Brain microvascular endothelial cell (primary cell): ENCODE results near the gene ANAPC10.

Source experiments
- DNase-seq: peaks from one replicate; pipeline ENCODE4 v3.0.0-alpha.2; 2020
- H3K27ac ChIP-seq: fragments of 250-450 bp; sonication (Bioruptor Pico); 2 replicates; pipeline ENCODE4 v1.5.1; 2020; ENCODE audit warnings: mild to moderate bottlenecking, moderate library complexity
- H3K27me3 ChIP-seq: fragments of 250-450 bp; sonication (Bioruptor Pico); replicated peaks from 2 replicates; pipeline ENCODE4 v1.5.1; 2020; ENCODE audit warnings: mild to moderate bottlenecking
- H3K36me3 ChIP-seq: fragments of 250-450 bp; sonication (Bioruptor Pico); replicated peaks from 2 replicates; pipeline ENCODE4 v1.5.1; 2020; ENCODE audit warnings: mild to moderate bottlenecking
- H3K4me3 ChIP-seq: 2 replicates; pipeline ENCODE4 v1.5.1; 2011; ENCODE audit warnings: low read depth, mild to moderate bottlenecking, control low read depth, low read length, moderate library complexity
- in situ Hi-C: cut with HindIII; loops from 2 replicates; pipeline ENCODE4 v1.10.0; 2017; ENCODE audit warnings: low sequenced_read_pairs, low pct_ligation_motif_present
- TF ChIP-seq, protein P1 (sequence below): IDR thresholded peaks from 2 replicates; pipeline ENCODE4 v1.5.1; 2011; ENCODE audit warnings: low read depth, mild to moderate bottlenecking, moderate library complexity, low read length, control low read depth, inconsistent platforms; ENCODE audit errors: missing control alignments

Gene ANAPC10

DNA sequence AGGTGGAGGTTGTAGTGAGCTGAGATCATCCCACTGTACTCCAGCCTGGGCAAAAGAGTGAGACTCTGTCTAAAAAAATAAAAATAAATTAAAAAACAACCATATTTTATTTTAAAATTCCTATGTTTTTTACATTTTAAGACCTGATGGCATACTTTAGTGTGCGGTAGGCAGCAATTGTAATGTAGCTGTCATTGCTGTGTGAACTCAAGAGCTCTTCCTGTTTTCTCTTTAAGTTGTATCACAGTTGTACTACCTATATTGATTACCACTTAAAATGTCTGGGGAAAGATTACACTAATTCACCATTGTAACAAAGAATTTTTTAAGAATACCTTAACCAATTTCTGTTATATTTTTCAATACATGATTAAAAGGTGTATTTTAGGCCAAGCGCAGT is 27.4 kb upstream of the ANAPC10 start:
- H3K36me3 ChIP-seq = peaks cover 41% of the 10 kb centered on the region
- no peak for DNase-seq
- H3K27me3 ChIP-seq = no peaks in the 10 kb centered on the region
- in situ Hi-C loops = no loop called here
- TF ChIP-seq, protein P1, sequence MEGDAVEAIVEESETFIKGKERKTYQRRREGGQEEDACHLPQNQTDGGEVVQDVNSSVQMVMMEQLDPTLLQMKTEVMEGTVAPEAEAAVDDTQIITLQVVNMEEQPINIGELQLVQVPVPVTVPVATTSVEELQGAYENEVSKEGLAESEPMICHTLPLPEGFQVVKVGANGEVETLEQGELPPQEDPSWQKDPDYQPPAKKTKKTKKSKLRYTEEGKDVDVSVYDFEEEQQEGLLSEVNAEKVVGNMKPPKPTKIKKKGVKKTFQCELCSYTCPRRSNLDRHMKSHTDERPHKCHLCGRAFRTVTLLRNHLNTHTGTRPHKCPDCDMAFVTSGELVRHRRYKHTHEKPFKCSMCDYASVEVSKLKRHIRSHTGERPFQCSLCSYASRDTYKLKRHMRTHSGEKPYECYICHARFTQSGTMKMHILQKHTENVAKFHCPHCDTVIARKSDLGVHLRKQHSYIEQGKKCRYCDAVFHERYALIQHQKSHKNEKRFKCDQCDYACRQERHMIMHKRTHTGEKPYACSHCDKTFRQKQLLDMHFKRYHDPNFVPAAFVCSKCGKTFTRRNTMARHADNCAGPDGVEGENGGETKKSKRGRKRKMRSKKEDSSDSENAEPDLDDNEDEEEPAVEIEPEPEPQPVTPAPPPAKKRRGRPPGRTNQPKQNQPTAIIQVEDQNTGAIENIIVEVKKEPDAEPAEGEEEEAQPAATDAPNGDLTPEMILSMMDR = no peak
- no peak overlapping the region for H3K4me3 ChIP-seq
- H3K27ac ChIP-seq = no peak overlapping the region

DNA sequence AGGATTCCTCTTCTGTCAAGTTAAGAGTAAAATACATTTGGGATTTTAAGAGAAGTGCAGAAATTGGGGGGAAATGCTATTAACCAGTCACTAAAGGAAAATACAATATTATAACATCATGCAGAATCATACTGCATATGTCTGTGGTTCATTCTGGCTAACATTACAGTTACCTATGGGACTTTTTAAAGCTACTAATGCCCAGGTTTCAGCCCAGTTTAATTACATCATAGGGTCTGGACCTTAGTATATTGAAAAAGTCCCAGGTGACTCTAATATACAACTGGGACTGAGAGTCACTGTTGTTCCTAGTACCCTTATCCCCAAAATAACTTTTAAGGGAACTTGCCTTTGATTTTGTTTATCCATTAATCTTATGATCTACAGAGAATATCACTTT is 10.1 kb upstream of the ANAPC10 start:
- in situ Hi-C loops = no loop called here
- TF ChIP-seq, protein P1 = no peak
- DNase-seq = no peak
- H3K27ac ChIP-seq = no peak overlapping the region
- no peak overlapping the region for H3K4me3 ChIP-seq
- H3K36me3 ChIP-seq = peaks cover 57% of the 10 kb centered on the region
- no peaks in the 10 kb centered on the region for H3K27me3 ChIP-seq

DNA sequence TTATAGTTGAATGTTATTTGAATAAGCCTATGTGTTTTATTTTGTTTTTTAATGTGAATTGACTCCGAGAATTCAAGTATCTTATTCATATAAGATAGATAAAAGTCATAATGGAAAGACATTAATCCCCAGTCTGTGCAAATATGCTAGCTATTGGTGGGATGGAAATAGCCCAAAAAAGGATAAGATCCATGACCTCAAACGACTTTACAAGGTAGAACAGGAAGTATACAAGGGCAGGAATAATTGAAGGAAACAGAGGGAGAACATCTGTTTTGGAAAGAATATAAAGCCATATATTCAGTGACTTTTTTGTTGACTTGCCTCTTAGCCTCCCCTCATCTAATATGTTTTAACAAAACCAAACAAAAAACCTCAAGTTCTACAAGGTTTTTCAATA is 9.1 kb upstream of the ANAPC10 start:
- Histone ChIP-seq H3K27ac (no peak overlapping the region), H3K36me3 (peaks cover 47% of the 10 kb centered on the region), H3K27me3 (no peaks in the 10 kb centered on the region), H3K4me3 (no peak overlapping the region)
- TF ChIP-seq, protein P1 = no peak
- in situ Hi-C loops = no loop called here
- DNase-seq = no peak

DNA sequence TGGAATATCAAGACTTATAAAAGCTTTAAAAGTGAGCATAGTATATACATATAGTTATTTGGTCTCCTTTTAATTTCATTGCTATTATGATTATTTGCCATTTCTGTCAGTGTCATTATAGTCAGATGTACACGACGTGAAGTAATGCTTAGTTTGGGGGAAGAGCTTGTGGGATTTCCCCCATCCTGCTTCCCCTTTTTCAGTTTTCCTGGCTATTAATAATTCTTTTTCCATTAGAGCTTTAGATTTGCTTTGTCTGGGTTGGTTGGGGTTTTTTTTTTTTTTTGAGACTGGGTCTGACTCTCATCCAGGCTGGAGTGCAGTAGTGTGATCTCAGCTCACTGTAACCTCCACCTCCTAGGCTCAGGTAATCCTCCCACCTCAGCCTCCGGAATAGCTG is 5.5 kb upstream of the ANAPC10 start:
- H3K27me3 ChIP-seq = no peaks in the 10 kb centered on the region

DNA sequence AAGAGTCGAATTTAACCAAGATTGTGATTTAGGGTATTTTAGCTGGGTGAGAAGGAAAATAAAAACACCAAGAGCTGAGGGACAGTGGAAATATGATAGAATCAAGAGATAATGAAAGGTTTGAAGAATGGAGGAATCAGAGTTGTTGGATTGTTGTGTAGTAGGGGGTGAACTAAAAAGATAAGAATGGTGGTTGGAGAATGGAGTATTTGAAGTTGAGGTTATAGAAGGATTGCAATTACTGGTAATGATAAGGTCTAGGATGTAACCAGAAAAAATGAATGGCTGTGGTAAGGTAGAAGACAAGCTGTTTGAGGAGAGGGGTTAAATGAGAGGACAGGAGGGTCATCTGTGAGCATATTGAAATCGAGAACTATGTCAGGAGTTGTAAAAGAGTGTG is 4.6 kb upstream of the ANAPC10 start:
- TF ChIP-seq, protein P1 = no peak
- no peak for DNase-seq
- in situ Hi-C loops = no loop called here
- Histone ChIP-seq H3K27me3 (no peaks in the 10 kb centered on the region), H3K27ac (no peak overlapping the region), H3K4me3 (no peak overlapping the region), H3K36me3 (peaks cover 22% of the 10 kb centered on the region)

More for the DNA sequence above, 5.5 kb upstream of the ANAPC10 start:
- TF ChIP-seq, protein P1 = no peak
- no peak overlapping the region for H3K4me3 ChIP-seq
- in situ Hi-C loops = no loop called here
- peaks cover 31% of the 10 kb centered on the region for H3K36me3 ChIP-seq
- no peak for DNase-seq
- no peak overlapping the region for H3K27ac ChIP-seq

DNA sequence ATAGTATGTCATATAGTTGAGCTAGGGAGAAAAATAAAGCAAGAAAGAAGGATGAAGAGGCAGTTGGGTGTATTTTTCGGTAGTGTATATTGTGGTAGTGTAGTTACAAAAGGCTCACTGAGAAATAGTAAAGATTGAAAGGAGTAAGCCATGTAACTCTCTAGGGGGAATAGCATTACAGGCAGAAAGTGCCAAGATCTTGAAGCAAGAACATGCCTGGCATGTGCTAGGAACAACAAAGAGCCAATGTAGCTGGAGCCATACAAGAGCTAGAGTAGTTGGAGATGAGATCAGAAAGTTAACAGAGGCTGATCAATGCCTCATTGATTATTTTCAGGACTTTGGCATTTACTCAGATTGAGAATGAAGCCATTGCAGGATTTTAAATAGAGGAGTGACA is 3.1 kb upstream of the ANAPC10 start:
- DNase-seq = no peak
- in situ Hi-C loops = no loop called here
- TF ChIP-seq, protein P1 = no peak
- Histone ChIP-seq H3K27me3 (no peaks in the 10 kb centered on the region), H3K4me3 (no peak overlapping the region), H3K27ac (no peak overlapping the region), H3K36me3 (peaks cover 11% of the 10 kb centered on the region)
